GM12892 (cell line): ENCODE data around the gene PTGR2.

Experiments
- POLR2A ChIP-seq: IDR thresholded peaks from 2 replicates; pipeline ENCODE4 v1.6.1; 2011; ENCODE audit warnings: low read depth, low read length, control low read depth
- POLR2AphosphoS5 ChIP-seq: IDR thresholded peaks from 2 replicates; pipeline ENCODE4 v1.6.1; 2011; ENCODE audit warnings: low read depth, low read length, control low read depth
- TAF1 ChIP-seq: IDR thresholded peaks from 2 replicates; pipeline ENCODE4 v1.6.1; 2011; ENCODE audit warnings: low read depth, mild to moderate bottlenecking, control low read depth, low read length, borderline replicate concordance

DNA sequence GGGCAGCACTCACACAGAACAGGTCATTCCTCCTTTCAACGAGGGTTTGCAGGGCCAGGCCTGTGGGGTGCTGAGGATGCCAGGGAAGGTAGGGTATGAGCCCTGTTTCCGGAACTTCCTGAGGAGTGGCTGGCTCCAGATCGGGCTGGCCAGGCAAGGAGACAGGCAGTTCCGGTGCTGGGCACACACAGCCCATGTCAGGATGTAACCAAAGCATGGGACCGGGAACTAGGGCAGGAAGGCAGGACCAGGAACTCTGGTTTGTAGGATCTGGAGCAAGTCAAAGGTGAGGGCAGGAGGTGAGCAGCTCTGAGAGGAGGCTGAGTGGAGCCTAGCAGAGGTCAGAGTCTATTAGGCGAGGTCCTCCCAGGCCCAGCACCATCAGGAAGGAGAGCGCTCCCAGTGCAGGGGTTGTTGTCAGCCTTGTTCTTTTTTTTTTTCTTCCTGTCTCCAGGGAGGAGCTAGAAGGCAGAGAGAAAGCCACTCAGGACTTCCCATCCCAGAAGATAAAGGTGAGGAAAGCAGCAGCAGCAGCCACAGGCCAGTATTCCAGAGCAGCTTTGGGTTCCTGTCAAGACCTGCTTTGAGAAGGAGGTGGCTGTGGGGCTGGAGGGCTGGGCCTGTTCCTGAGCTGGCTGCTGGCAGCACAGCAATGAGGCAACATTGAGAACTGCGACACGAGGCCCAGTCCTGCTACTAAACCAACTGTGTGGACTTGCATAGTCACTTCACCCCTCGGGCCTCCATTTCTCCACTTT lies 49.0 kb upstream of the PTGR2 start:
- TF ChIP-seq POLR2A (no peak), TAF1 (no peak), POLR2AphosphoS5 (no peak)
